GM18858 (cell line): ENCODE results near the gene PNMA1.

ENCODE experiments used
- ATAC-seq: cut with Tn5 transposase; IDR thresholded peaks from one replicate; pipeline ENCODE4 v1.9.1; 2021; ENCODE audit not compliant: unreplicated experiment

PNMA1 gene, protein sequence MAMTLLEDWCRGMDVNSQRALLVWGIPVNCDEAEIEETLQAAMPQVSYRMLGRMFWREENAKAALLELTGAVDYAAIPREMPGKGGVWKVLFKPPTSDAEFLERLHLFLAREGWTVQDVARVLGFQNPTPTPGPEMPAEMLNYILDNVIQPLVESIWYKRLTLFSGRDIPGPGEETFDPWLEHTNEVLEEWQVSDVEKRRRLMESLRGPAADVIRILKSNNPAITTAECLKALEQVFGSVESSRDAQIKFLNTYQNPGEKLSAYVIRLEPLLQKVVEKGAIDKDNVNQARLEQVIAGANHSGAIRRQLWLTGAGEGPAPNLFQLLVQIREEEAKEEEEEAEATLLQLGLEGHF

DNA sequence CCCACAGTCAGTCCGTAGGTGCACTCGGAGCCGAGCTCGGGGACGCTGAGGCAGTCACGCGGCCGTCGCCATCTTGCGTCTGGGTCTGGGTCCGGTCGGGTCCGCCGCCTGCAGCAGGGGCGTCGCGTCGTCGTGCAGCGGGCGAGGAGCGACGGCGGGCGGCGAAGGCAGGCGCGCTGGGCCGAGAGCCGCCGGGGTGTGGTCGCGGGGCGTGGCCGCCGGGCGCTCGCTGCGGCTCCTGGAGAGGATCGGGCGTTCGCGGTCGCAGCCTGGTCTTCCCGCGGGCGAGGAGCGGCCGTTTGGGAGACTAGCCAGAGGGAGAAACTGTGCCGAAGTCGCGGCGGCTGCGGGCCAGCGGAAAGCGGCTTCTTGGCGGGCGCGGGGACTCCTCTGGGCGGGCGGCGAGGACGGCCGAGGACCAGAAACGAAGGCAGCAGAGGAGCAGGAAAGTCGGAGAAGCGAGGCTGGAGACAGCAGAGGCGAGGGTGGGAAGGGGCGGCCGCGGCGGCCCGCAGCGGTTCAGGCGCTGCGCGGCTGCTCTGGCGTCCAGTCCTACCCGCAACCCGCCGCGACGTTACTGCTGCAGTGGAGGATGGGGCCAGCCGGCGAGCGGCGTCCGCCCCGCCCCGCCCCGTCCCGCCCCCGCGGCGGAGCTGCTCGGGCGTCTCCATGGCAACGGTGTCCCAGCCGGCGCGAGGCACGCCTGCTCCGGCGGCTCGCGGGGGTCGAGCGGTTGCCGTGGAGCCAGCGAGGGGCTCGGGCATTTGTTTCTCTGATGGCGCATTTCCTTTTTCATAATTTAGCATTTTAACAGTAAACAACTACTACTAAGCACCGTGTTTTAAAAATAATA is at the start of gene PNMA1:
Gene PNMA1 (minus strand): TSS at position 582 of the 853 bp plus-strand sequence. CDS start 745 bp downstream, outside the sequence.
- no peak for ATAC-seq

DNA sequence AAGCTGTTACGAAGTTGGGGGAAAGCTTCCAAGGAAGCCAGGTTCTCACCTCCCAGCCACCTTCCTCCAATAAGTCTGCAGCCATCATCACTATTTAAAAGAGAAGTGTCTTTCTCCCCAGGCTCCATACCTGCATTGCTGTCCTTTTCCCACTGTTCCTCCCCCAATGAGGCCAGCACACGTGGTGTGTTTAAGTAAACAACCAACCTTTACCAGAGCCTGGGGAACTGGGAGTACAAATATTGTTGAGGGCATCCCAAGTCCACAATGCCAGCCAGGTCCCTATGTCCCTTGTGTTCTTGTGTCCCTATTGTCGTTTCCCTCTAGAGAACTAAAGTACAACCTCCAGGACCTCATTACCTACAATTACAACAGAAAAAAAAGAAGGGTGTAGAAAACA is 49.2 kb upstream of the PNMA1 start:
- ATAC-seq = no peak

DNA sequence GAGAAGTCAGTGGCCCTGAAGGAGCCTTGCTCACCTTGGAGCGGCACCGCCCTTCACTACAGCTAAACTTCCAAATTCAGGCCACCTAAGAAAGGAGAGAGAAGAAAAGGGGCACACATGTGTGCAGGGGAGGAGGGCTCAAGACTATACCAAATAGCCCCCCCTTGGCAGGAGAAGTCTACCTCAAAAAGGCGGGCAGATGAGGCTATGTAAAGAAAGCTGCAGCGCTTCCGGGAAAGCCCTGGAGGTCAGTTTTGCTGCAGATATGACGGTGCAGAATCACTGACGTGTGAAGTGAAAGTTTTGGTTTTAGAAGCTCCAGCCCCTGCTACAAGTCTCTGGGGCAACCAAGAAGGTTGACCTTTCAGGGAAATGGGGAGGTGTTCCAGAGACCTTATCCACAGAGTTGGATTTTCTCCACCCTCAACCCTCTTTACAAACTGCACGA is 48.2 kb upstream of the PNMA1 start:
- no peak for ATAC-seq

DNA sequence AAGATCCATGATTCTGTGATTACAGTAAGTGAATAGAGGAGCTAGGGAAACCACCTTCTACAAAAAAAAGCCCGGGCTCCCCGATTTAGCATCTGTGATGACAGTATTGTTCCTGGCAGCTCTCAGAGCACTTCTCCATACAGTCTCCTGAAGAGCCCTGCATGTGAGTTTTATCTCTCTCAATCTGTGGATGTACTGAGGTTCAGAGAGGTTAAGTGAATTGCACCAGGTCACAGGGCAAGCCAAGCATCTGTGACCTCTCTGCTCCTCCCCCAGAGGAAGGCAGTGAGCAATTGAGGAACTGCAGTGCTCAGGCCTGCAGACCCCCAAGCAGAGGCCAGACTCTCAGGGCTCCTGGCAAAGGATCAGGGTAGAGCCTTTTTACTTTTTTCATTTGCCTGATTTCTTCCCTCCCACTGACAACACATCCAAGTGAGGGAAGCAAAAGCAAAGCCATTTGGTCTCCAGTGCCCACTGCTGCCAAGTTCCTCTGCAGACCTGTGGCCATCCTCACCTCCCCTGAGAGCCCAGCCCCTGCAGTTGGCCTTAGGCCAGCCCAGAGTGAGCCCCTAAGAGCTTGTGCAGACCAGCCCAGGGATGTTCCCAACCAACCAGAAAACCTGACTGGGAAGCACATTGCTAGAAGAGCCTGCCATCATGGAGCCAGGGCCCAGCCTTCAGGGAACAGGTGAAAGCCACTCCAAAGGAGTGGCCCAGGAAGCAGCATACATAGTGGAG is 47.6 kb upstream of the PNMA1 start:
- no peak for ATAC-seq

DNA sequence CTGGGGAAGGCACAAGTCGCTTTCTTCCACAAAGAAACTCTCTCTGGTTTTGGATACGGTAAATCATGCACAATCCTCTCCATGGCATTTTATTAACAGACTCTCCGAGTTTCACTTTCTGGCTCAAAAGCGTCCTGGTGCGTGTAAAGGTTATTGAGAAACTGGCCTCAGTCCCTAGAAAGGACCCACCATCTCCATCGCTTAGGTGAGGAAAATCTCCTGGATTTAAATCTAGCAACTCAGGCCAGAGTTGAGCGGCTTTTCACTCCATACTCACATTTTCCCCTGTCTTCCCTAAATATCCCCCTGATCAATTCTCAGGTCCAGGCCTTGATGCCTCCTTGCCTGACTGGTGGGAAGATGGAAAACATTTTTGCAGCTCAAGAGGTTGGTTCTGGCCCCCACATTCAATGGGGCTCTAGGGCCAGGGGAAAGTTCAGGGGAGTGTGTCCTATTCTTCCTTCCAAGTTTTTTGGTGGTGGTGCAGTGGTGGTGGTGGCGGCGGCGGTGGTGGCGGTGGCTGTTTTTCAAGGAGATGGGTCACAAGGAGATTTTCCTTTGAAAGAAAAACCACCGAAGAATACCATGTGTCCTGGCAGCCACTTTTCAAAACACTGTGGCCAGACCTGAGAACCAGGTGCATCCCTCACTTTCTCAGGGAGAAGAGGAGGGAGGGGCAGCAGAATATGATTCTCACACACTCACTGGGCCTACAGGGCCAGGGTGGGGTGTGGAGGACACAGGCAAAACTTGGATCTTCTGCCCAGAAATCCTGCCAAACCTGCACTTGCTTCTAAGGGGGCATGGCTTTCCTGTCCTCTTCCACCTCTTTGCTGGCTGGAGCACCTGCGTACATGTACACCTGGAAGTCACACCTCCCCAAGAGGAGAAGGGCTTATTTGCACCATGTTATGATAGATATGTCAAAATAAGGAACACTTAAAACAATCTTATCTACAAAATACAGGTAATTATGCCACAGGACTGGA is 46.7 kb upstream of the PNMA1 start:
- ATAC-seq = no peak

DNA sequence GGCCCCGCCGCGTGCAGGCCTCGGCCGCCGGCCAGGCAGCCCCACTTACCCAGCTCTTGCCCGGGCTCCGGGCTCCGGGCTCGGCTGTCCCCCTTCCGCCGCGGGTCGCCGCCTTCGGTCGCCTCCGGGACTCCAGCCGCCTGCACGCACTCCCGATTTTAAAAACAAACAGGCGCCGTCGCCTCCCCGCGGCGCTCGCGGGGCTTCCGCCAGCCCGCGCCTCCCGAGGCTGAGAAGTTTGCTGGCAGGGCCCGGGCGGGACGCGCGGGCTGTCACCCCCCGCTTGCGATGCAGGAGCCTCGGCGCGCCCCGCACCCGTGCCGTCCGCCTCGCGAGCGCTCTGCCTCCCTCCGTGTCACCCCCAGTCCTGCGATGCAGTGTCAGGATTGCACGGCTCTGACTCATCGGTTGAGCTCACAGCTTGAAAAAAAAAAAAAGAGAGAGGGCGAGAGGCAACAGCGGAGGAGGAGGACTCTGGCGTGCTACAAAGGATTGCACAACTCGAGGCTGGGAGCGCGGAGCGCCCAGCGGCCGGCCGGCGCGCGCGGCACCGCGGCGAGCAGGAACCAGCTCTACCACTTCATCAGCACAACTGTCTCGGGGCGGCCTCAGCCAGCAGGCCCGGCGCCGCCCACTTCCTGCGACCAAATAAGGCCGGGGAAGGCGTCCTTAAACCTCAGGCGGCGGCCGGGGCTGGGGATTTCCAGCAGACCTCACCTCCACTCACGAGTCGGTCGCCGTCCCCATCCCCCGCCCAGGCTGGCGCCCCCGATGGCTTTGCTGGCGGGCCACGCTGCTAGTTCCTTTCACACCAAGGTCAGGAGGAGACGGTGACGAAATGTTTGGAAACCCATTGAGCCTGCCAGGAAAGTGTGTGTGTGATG is 45.8 kb upstream of the PNMA1 start:
- ATAC-seq = peak; percentile 33

DNA sequence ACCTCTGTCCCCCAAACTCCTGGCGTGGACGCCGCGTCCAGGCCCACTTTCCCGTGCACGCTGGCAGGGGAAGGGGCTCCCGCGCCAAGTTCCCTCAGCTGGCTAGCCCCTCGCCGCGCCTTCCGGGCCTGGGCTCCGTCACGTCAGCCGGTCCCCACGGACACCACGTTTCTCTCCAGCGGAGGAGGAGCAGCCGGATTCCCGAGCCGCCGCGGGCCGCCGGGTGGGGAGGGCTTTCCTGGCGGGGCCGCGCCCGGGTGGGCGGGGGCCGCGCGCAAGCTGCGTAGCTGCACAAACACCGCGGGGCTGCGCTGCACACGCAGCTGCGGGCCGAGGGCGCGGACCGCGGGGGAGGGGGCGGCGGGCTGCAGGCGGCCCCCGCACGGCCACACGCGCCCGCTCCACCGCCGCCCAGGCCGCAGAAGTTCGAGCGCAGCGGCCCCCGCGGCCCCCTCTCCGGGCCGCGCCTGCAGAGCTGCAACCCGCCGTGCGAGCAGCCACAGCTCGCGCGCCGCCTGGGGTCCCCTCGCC is 45.1 kb upstream of the PNMA1 start:
- ATAC-seq = no peak

DNA sequence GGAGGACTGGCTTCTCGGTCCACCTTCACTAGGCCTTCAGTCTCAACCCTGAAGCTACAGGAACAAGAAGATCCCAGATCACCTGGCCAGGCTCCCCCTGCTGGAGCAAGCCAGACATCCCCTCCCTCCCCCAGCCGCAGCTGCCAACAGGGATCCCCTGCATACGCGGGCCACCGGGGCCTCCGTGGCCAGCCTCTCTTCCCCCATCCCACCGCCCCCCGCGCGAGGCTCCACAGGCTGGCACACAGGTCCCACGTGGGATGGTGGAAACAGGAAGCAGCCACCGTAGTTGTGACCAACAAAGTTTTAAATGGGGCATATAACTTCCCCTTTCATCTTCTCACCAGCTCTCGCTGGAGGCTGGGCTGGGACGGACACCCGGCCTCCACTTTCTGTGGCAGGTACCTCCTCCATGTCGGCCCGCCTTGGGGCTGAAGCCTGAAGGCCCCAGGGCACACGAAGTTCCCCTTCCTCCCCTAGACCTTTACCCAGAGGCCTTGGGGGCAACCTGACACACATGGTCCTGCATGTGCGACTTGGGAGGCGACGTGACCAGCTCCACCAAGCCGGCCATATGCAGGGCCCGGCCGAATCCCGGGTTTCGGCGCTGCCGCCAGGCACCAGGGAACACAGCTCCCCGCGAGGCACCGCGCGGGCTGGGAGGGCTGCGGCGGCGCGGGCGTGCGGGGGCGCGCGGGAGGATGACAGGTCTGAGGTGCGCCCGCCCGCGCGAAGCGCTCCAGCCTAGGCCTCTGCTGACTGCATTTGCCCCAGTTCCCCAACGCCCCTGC is 44.4 kb upstream of the PNMA1 start:
- ATAC-seq = no peak

DNA sequence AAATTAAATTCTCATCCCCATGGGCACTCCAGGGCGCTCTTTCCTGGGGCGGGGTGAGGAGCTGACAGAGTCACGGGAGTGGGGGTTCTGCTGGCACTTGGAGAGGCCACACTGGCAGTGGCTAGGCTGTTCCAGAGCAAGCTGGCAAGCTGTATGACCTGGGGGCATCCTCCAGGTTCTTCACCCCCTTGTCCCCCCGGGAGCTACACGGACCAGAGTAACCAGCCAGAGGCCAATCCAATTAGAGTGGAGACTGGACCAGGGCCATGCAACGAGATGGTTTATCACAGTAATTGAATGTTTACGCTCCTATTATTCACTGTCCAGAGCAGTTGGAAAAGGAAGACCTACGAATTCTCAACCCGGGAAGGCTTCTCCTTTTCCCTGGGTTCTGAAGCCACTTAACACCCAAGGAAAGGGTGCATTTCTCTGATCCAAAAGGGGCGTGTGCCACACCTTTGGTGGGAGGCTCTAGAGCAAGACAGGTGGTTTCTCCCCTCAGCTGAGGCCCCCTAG is 43.8 kb upstream of the PNMA1 start:
- ATAC-seq = no peak

DNA sequence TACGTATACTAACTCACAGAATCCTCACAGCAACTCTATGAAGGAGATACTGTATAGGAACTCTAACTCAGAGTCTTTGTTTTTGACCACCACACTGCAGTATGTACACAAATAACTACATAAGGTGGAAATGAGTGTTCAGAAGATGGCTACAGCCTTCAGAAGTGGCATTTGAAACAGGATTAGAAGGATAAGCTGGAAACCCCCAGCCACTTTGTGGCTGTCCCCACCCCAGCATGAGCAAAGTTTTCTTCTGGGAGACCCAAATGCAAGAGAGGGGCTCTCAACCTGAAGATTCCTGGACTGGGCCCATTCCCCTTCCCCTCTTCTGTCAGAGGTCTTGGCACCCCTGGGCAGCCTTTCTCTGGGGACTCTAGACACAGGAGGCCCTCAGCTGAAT is 43.2 kb upstream of the PNMA1 start:
- ATAC-seq = no peak

DNA sequence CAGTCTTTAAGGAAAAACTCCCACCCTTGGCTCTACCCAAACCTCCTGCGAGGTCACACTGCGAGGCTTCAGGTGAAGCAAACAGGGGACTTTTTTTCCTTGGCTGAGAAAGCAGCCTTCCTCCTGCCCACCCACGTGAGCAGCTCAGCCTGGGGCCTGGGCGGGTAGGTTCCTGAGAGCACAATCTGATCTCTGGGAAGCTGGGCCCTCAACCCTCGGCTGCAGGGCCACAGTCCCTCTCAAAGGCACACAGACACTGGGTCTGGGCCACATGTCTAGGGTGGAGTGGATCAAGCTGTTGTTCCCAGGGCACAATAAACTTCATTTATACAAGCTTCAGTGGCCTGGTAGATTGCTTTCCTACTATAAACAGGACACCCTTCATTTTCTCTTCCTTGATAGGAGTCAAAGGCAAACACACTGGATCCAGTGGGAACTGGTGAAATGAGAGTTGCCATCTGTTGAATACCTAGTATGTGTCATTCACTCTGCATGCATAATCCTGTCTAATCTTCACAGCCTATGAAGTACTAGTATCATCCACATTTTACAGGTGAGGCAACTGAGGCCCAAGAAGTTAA is 41.3 kb upstream of the PNMA1 start:
- no peak for ATAC-seq

DNA sequence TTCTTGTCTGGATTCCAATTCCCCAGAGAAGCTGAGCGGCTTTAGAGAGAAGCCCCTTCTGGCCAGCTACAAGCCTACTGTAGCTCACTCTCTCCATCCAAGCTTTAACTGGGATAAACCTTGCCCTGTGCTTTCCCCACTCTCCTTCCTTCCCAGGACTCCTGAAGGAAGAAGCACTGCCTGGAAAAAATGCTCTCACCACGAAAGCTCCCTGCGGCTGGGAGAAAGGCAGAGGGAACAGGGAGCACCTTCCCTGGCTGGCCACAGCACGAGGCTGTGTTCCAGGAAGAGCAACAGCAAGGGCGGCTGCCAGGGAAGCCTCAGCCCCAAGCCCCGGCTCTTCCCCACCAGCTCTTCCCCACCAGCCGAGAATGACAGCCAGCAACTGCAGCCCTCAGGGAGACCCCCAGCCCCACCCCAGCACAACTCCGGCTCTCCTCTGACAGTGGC is 40.8 kb upstream of the PNMA1 start:
- no peak for ATAC-seq

DNA sequence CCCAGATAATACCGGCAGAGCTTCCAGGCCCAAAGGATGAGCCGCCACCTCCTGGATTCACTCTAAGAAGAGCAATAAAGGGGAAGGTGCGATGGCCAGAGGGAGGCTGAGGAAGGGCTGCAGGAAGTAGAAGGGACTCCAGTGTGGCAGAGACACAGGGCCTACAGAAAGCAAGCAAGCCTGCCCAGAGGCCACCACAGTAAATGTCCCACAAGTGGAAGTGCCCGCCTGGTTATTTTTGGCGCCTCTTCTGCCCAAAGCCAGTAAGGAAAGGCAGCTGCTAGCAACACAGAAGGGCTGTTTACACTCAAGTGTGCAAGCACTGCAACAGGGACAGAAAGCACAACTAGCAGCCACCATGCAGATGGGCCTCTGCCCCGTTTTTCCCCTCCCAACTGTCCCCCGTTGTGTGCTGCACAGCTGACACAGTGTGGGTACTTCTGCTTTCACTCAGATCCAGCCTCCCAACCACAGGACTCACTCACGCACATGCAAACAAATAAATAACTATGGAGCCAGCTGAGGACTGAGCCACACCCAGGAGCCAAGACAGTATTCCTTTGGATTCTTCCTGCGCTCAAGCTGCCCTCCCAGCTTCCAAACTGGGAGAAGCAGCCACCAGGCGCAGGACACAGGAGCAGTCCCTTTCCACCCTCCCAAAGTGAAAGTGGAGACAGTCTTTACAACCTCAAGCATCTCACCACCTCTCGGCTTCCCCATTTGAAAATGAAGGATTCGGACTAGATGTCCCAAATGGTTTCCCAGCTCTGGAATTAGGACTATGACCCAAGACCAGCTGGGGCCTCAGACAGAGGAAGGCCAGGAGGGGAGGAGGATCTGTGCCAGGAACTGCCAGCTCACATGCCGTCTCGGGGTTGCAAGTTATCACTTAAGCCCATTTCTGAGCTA is 40.0 kb upstream of the PNMA1 start:
- peak; percentile 34 for ATAC-seq

DNA sequence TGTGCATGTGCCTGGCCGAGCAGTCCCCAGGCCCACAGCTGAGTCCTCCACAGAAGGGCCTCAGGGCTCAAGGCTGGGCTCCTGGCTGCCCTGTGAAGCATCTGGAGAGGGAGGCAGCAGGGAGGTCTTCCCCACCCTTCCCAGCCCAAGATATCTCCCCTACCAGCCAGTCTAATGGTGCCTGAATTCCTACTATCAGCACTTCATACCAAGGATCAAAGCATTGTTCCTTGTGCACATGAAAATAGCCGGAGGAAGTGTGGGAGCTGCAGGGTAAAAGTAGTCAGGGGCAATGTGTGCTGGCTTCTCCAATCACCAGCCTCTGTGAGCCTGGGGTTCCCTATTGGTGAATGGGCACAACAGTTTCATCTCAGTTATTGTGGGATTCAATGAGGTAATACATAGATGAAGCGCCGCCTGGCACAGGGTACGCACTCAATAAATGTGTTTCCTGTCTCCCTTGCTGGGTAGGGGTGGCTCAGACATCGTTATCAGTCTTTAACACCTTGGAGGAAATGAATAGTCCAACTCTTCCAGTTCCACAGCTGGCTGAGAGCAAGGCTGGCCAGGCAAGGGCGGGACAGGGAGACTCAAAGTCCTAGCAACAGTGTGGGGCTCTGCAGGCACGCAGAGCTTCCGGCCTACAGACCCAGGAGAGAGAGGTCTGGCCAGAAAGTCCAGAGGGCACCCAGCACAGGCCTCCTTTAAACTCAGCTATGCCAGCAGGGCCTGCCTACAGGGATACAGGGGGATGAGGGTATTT is 39.1 kb upstream of the PNMA1 start:
- ATAC-seq = no peak

DNA sequence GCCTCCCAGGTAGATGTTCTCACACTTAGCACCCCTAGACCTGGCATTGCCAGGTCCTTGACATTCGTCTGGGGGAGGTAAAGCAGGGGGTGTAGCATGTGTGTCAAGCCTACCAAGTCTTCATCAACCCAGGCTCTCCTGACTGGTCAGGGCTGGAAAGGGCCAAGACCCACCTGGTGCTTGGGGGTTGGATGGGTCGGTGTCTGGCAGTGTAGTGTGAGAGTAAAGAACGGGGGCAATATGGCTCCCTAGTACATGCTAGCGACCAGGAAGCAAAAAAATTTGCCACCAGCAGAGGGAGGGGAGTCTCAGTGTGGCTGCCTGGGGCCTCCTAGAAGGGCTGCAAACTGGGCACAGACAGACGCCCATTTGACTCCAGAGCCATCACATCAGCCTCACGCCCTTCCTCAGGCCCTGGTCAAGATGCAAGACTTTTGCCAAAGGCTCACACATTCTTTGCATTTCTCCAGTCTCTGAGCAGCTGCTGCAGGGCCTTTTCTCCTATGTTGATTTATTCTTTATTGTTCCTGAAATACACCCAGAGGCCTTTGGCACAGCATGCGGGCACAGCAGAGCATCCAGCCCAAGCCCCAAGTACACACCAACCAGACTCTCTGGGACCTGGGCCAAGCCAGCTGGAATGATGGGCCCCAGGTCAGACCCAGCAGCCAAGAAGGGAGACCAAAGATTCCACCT is 38.3 kb upstream of the PNMA1 start:
- no peak for ATAC-seq
